ENCODE results near the gene EPHA1.
"Not testable (repeated sequence)": the region's sequence is repeated elsewhere in the genome, so short reads cannot be mapped to it uniquely, and the experiment has no call there.

Gene EPHA1

DNA sequence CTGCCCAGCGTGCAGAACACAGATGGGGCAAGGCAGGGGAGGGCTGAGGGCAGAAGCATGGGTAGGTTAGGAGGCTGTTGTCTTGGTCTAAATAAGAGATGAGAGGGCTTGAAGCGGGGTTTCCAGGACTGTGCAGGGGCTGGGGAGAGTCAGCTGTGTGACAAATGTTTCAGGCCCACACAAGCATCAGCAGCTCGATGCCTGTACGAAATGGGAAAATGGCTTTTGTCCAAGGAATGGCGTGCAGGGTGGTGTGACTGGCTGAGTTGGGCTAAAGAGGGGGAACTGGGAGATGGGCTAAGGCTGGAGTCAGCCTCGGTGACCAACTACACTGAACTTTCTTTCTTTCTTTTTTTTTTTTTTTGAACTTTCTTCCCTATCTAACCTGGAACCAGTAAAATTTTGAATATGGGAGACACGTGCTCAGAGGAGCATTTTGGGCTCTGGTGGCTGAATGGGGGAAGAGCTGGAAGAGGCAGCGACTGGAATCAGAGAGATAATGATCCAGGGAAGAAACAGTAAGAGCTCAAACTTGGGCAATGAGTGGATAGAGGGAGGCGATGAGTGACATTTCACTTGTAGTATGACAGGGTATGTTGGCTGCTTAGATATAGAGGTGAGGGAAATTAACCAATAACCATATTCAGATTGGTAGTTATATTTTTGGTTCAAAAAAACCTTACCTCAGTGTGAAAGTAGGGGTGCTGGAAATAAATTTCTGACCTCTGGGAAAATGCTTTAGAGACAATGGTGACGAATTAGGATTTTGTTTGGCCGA is 10.2 kb upstream of the EPHA1 start:
- no peak overlapping the region for H3K27ac Mint-ChIP-seq
- H3K9me3 Mint-ChIP-seq: no peaks in the 10 kb centered on the region
- H3K4me3 Mint-ChIP-seq: no peak overlapping the region
- peaks cover 8% of the 10 kb centered on the region for H3K36me3 Mint-ChIP-seq (ENCODE audit: low read depth)
- no peak for DNase-seq
- peaks cover 4% of the 10 kb centered on the region for H3K4me1 Mint-ChIP-seq (ENCODE audit: low read depth)
- H3K27me3 Mint-ChIP-seq: no peaks in the 10 kb centered on the region

DNA sequence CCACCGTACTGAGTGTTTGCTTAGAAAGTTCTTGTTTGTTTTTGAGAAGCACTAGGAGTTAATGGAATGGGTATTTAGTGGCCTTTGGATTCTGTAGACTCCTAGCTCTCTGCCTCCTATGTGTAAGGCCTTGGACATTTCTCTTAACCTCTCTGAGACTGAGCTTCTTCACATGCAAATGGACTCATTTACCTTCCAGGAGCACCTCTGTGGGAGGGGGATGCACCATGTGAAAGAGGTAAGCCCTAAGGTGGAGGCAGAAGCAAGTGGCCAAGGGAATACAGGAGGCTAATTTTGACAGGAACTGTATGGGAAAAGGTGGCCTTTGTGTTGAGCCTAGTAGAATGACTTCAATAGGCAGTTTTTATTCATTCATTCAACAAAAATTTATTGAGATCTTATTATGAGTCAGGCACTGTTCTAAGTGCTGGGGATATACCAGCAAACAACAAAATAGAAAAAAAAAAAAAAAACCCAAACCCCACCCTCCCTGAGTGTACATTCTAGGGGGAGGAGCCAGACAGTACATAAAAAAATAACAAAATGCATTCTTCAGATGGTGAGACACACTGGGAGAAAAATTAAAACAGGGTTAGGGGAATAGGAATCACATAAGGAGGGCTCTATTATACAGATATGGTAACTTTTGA is 9.2 kb upstream of the EPHA1 start:
- no peak overlapping the region for H3K27ac Mint-ChIP-seq
- H3K9me3 Mint-ChIP-seq: no peaks in the 10 kb centered on the region
- no peak for DNase-seq
- no peaks in the 10 kb centered on the region for H3K27me3 Mint-ChIP-seq
- H3K4me3 Mint-ChIP-seq: no peak overlapping the region
- peaks cover 4% of the 10 kb centered on the region for H3K4me1 Mint-ChIP-seq (ENCODE audit: low read depth)
- peaks cover 8% of the 10 kb centered on the region for H3K36me3 Mint-ChIP-seq (ENCODE audit: low read depth)

DNA sequence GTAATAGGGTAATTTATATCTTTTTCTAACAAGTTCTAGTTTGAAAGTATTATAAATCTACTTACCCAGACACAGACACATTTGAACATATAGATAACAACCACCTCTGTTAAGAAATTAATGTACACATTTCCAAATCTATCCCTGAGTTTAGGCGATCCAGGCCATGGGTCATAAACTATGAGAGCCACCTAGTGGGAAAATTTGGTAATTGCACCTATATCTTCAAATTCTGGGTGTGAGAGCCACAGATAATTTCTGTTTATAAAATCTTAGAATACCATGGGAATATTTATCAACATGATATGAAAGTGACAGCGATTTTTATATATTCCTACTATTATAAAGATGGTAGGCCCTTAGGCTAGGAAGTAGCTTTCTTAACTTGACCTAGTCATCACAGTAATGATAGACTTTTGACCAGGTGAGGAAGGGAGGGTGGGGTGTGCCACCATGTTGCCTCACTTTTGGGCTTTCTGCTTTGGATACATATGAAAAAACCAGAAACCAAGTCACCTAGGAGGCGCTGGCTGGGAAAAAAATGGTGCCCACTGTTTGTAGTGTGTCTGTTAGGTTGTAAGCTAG is 8.0 kb upstream of the EPHA1 start:
- H3K4me3 Mint-ChIP-seq: no peak overlapping the region
- no peak overlapping the region for H3K27ac Mint-ChIP-seq
- DNase-seq: no peak
- H3K4me1 Mint-ChIP-seq (ENCODE audit: low read depth): peaks cover 12% of the 10 kb centered on the region
- H3K36me3 Mint-ChIP-seq (ENCODE audit: low read depth): peaks cover 8% of the 10 kb centered on the region
- H3K9me3 Mint-ChIP-seq: no peaks in the 10 kb centered on the region
- H3K27me3 Mint-ChIP-seq: no peaks in the 10 kb centered on the region

DNA sequence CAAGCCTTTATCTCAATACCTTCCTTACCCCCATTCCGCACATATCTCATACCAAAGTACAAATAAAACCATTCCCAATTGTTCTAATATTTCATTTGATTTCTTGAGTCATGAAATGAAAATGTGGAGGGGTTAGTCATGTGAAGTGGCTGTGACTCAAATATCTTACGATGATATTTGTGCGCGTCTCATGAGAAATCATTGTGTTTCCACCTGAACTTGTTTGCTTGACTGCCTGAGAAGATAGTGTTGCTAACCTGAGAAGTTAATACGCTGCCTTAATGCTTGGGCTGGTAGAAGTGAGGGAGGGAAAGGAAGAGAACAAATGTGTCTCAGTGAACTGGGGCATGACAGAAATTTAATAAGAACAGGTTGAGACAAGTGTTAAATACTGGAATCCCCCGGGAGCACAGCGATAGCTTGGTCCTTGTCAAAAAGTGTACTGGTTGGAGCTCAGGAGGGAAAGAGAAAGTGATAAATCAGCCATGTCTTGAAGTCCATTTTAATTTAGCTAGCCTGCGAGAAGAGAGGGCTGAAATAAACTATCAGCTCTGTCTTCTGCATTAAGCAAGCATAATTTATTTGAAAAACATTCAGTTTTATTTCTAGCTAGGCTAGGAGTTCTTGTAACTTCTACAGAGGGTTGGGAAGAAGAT is 7.2 kb upstream of the EPHA1 start:
- Mint-ChIP-seq H3K4me3 (no peak overlapping the region), H3K27me3 (no peaks in the 10 kb centered on the region), H3K27ac (no peak overlapping the region), H3K36me3 (ENCODE audit: low read depth) (peaks cover 4% of the 10 kb centered on the region), H3K9me3 (no peaks in the 10 kb centered on the region), H3K4me1 (ENCODE audit: low read depth) (peaks cover 16% of the 10 kb centered on the region)
- no peak for DNase-seq

DNA sequence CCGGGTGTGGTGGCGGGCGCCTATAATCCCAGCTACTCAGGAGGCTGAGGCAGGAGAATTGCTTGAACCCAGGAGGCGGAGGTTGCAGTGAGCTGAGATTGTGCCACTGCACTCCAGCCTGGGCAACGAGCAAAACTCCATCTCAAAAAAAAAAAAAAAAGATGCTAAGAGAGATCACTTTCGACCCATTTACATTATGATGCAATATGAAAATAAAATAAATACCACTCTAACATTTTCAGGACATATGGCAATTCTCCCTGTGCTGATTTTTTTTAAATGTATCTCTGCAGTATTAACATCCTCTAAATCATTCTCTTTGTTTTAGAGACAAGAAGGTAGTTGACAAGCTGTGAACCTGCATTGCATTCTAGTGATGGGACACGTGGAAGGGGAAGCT is 6.6 kb upstream of the EPHA1 start:
- H3K27me3 Mint-ChIP-seq; H3K27ac Mint-ChIP-seq; H3K36me3 Mint-ChIP-seq (ENCODE audit: low read depth); H3K4me3 Mint-ChIP-seq; DNase-seq; H3K9me3 Mint-ChIP-seq: not testable (repeated sequence)
- H3K4me1 Mint-ChIP-seq (ENCODE audit: low read depth): peaks cover 22% of the 10 kb centered on the region

DNA sequence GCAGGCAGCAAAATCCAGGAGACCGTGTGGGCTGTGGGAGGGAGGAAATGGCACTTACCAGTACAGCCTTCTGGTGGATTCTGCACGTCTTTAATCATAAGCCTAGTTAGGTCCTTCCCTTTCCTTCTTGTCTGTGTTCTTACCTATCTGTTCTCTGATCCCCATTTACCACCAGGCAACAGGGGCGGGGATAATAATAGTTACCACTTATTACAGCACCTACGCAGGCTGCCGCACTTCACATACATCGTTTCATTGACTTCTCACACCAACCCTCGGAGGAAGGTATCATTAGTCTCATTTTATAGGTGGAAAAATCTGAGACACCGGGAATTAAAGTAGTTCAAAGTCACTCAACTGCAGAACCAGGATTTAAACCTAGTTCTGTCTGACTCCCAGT is 4.5 kb upstream of the EPHA1 start:
- Mint-ChIP-seq H3K36me3 (ENCODE audit: low read depth) (no peaks in the 10 kb centered on the region), H3K27ac (no peak overlapping the region), H3K27me3 (no peaks in the 10 kb centered on the region), H3K9me3 (no peaks in the 10 kb centered on the region), H3K4me1 (ENCODE audit: low read depth) (peaks cover 38% of the 10 kb centered on the region), H3K4me3 (no peak overlapping the region)
- DNase-seq: no peak

DNA sequence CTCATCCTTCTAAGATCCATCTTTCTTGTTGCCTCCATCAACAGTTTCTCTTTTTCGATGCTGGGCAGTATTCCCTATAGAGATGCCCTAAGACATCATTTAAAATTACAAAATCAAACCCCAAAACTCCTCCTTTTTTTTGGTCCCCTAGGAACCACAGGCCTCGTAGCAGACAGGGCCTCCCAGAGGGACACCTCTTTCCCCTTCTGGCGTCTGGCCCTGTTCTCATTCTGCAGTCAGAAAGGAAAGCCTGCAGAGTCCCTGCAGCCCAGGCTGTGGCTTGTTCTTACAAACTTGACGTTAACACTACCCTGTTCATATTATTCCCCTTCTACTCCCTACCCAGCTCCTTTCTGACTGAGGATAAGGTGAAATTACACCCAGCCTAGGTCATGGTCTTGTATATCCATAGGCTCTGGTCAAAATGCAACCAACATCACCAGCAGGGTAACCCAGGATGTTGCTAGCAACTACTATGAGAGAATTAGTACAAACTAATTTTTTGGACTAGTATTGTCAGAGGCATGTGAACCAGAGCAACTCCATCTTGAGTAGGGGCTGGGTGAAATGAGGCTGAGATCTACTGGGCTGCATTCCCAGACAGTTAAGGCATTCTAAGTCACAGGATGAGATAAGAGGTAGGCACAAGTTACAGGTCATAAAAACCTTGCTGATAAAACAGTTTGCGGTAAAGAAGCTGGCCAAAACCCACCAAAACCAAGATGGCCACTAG is 3.5 kb upstream of the EPHA1 start:
- no peak overlapping the region for H3K4me3 Mint-ChIP-seq
- no peaks in the 10 kb centered on the region for H3K27me3 Mint-ChIP-seq
- no peaks in the 10 kb centered on the region for H3K9me3 Mint-ChIP-seq
- no peaks in the 10 kb centered on the region for H3K36me3 Mint-ChIP-seq (ENCODE audit: low read depth)
- peak overlapping the region; percentile 20 for H3K27ac Mint-ChIP-seq
- H3K4me1 Mint-ChIP-seq (ENCODE audit: low read depth): peaks cover 48% of the 10 kb centered on the region
- DNase-seq: no peak

DNA sequence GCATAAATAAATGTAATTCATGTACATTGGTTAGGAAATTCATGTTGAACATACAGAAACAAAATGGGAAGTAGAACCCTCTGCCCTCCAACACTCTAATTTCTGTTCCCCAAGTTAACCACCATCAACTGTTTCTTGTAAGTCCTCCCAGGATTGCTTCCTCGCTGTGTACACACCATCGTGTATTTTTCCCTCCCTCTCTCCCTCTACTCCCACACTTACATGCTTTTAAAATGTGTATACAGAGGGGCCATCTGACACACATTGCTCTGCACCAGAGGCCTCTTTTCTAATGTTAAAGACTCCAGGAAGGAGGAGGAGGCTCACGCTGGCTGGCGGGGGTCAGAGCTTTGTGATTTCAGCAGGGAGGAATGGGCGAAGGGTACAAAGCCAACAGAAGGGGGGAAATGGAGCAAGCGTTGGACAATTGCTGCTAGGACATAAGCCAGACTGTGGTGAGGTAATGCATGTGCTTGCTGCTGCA is 1.9 kb upstream of the EPHA1 start:
- Mint-ChIP-seq H3K4me3 (no peak overlapping the region), H3K36me3 (ENCODE audit: low read depth) (no peaks in the 10 kb centered on the region), H3K9me3 (no peaks in the 10 kb centered on the region), H3K4me1 (ENCODE audit: low read depth) (peaks cover 57% of the 10 kb centered on the region), H3K27me3 (no peaks in the 10 kb centered on the region), H3K27ac (no peak overlapping the region)
- no peak for DNase-seq

DNA sequence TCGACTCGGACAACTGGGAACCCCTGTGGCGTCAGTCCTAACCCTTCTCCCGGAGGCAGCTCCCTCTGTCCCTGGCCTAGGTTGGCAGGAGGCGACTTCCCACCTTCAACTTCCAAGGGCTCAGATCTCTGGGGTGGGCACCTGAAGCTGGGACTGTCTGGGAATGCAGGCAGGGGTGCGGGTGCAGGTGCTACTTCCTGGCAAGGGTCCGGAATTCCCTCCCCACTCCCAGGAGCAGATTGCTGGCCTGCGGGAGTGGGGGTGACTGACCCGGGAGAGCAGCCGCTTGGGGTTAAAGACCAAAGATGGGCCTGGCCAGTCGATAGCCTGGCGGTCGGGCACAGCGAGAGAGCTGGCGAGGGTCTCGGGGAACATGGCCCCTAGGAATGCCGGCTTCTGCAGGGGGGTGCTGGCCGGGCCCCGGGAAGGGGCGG is 387 bp downstream of the EPHA1 start:
- H3K4me1 Mint-ChIP-seq (ENCODE audit: low read depth): peaks cover 69% of the 10 kb centered on the region
- peak overlapping the region; percentile 71 for H3K4me3 Mint-ChIP-seq
- H3K36me3 Mint-ChIP-seq (ENCODE audit: low read depth): no peaks in the 10 kb centered on the region
- no peaks in the 10 kb centered on the region for H3K9me3 Mint-ChIP-seq
- no peak for DNase-seq
- H3K27me3 Mint-ChIP-seq: no peaks in the 10 kb centered on the region
- peak overlapping the region; percentile 67 for H3K27ac Mint-ChIP-seq

DNA sequence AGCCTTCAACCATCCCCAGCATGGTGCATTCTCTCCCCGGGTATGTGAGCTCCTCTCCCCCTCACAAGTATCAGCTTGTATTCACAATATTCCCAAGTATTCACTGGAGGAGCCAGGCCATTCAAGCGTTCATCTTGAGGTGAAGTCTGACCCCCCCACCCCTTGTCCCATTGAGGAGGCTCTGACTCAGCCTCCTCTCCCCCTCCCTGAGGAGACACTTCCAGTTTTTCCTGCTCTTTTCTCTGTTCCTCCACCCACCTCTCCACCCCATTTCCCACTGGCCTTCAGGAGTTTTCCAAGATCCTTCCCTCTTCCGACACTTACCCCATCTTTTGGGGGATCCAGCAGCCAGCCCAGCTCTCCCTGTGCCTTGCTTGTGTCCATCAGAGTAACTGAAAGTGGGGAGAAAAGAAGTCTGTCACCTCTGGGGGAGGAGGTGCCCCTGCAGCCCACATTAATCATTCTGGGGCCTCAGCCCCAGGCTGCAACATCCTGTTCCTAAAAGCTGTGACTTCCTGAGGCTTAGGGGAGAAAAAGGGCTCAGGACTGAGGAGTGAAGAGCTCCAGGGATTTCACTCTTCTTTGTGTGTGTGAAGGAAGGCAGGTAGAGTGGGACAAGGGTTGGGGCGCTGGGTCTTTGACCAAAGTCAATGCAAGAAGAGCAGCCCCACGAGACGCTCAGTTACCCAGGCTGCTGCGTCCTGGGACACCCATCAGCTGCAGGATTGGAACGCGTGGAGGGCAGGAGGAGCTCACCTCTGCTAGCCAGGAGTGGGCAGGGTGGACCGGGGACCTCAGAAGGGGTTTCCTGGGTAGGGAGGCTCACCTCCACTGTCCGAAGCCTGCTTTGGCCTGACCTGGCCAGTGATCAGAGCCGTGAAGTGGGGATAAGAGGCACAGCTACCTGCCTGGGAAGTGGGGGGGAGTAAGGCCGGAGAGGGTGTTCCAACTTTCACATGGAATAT is 1.1 kb downstream of the EPHA1 start:
- Mint-ChIP-seq H3K27me3 (no peaks in the 10 kb centered on the region), H3K4me3 (peak overlapping the region; percentile 71), H3K27ac (peak overlapping the region; percentile 67), H3K4me1 (ENCODE audit: low read depth) (peaks cover 72% of the 10 kb centered on the region), H3K36me3 (ENCODE audit: low read depth) (no peaks in the 10 kb centered on the region), H3K9me3 (no peaks in the 10 kb centered on the region)
- DNase-seq: peak; percentile 64

DNA sequence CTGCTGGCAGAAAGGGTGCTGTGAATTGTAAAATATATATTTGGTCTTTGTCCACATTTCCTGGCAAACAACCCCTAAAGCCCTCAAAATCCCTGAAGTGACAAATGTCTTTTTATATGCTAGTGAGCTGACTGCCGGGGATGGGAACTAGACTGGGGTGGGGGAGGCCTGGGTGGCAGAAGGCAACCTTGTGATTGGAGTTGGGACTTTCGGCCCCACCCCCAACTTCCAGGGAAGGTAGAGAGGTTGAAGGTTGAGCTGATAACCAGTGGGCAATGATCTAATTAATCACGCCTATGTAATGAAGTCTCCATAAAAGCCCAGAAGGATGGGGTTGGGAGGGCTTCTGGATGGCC is 2.7 kb downstream of the EPHA1 start:
- no peaks in the 10 kb centered on the region for H3K27me3 Mint-ChIP-seq
- H3K4me1 Mint-ChIP-seq (ENCODE audit: low read depth): peaks cover 60% of the 10 kb centered on the region
- no peaks in the 10 kb centered on the region for H3K36me3 Mint-ChIP-seq (ENCODE audit: low read depth)
- no peaks in the 10 kb centered on the region for H3K9me3 Mint-ChIP-seq
- no peak overlapping the region for H3K4me3 Mint-ChIP-seq
- no peak for DNase-seq
- no peak overlapping the region for H3K27ac Mint-ChIP-seq

DNA sequence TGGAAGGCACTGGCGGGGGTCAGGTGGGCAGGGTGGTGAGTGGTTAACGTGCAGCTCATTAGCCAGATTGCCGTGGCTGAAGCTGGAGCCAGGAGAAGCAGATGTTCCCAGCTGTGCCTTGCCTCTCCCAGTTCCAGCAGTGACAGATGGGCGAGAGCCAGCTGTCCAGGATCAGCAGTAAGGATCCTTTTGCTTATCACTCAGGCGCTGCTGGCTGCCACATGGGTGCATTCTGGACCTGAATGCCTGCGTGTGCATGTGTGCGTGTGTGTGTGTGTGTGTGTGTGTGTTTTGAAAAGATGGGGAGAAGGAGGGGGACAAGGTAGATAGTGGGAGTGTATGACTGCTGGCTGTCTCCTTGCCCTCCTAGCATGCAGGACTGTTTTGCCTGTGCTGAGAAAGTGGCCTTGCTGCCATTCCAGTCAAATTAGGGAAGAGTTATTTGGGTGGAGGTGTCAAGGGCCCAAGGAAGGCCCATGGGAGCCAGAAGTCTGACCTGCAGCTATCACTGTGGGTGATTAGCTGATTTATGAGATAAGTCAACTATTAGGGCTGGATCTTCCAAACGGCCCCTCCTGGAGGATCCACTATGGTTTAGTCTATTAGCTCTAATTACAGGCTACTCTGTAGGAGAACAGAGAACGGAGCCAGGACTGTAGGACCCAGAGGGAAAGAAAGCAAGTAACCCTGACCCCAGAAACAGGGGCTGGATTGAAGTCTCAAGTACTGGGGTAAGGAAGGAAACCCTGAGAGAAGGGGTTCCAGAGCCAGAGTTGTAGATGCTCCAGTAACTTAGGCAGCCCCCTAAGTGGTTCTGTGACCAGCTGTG is 3.3 kb downstream of the EPHA1 start:
- Mint-ChIP-seq H3K4me3 (no peak overlapping the region), H3K4me1 (ENCODE audit: low read depth) (peaks cover 56% of the 10 kb centered on the region), H3K9me3 (no peaks in the 10 kb centered on the region), H3K27me3 (no peaks in the 10 kb centered on the region), H3K36me3 (ENCODE audit: low read depth) (no peaks in the 10 kb centered on the region), H3K27ac (peak overlapping the region; percentile 4)
- DNase-seq: no peak

DNA sequence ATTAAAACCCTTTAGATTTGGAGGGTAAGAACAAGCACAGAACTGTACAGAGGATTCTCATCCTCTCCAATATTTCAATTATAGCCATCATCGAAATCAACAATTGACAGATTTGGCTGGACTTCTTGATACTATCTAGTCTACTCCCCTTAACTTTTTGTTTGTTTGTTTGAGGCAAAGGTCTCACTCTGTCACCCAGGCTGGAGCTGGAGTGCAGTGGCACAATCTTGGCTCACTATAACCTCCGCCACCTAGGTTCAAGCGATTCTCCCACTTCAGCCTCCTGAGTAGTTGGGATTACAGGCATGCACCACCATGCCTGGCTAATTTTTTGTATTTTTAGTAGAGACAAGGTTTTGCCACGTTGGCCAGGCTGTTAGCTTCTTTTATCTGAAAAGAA is 6.4 kb downstream of the EPHA1 start:
- H3K36me3 Mint-ChIP-seq (ENCODE audit: low read depth); H3K4me3 Mint-ChIP-seq; H3K27me3 Mint-ChIP-seq; H3K27ac Mint-ChIP-seq; H3K9me3 Mint-ChIP-seq; DNase-seq: not testable (repeated sequence)
- peaks cover 29% of the 10 kb centered on the region for H3K4me1 Mint-ChIP-seq (ENCODE audit: low read depth)

All from activated T-cell treated with anti-CD3 and anti-CD28 coated beads, Interleukin-2, amount 50 U/mL, for 24 hours (primary cell).